Activated CD8-positive, alpha-beta memory T cell treated with anti-CD3 and anti-CD28 coated beads, Interleukin-2, amount 50 U/mL, for 1 hour (primary cell): ENCODE measurements around the gene TMEM253.

Experiments used
- DNase-seq: peaks from one replicate; pipeline ENCODE4 v3.0.0-alpha.2; 2020; ENCODE audit errors: extremely low read depth

The TMEM253 gene

GRCh38 chr14:21104448-21105060 is 3.7 kb downstream of the TMEM253 start:
- no peak for DNase-seq

GRCh38 chr14:21105095-21105494 is 4.2 kb downstream of the TMEM253 start:
- DNase-seq: no peak

- DNase-seq: no peak
Measured at GRCh38 chr14:21106176-21106497, 5.3 kb downstream of the TMEM253 start.

- DNase-seq: no peak
Measured at GRCh38 chr14:21106498-21107282, 5.8 kb downstream of the TMEM253 start.

GRCh38 chr14:21107283-21107800 is 6.5 kb downstream of the TMEM253 start:
- DNase-seq: no peak

- no peak for DNase-seq
Measured at GRCh38 chr14:21108791-21109190, 7.9 kb downstream of the TMEM253 start.

- no peak for DNase-seq
Measured at GRCh38 chr14:21109377-21110138, 8.7 kb downstream of the TMEM253 start.

GRCh38 chr14:21112255-21112654 is 11.4 kb downstream of the TMEM253 start:
- DNase-seq: no peak

GRCh38 chr14:21113369-21113768 is 12.5 kb downstream of the TMEM253 start:
- no peak for DNase-seq

- DNase-seq: no peak
Measured at GRCh38 chr14:21118933-21119332, 18.1 kb downstream of the TMEM253 start.

- no peak for DNase-seq
Measured at GRCh38 chr14:21120686-21121085, 19.8 kb downstream of the TMEM253 start.

- no peak for DNase-seq
Measured at GRCh38 chr14:21121122-21121521, 20.3 kb downstream of the TMEM253 start.

- no peak for DNase-seq
Measured at GRCh38 chr14:21123429-21123828, 22.6 kb downstream of the TMEM253 start.

- no peak for DNase-seq
Measured at GRCh38 chr14:21133901-21134300, 33.0 kb downstream of the TMEM253 start.

- no peak for DNase-seq
Measured at GRCh38 chr14:21136024-21136423, 35.2 kb downstream of the TMEM253 start.

GRCh38 chr14:21142357-21142756 is 41.5 kb downstream of the TMEM253 start:
- DNase-seq: no peak

GRCh38 chr14:21145437-21145836 is 44.6 kb downstream of the TMEM253 start:
- DNase-seq: no peak

- no peak for DNase-seq
Measured at GRCh38 chr14:21149641-21150367, 48.9 kb downstream of the TMEM253 start.
